HepG2 (cell line): ENCODE results near the gene LPCAT4. TPM values are rescaled to one million over a fixed set of nuclear protein-coding genes. Genes with fewer than 3 reads are reported as not detected.
"Not testable (repeated sequence)": the region's sequence is repeated elsewhere in the genome, so short reads cannot be mapped to it uniquely, and the experiment has no call there.

Experiments
- ATAC-seq: fragments of 200-7000 bp; cut with Tn5 transposase; 3 replicates; pipeline ENCODE4 v1.9.1; 2020; ENCODE audit warnings: mild to moderate bottlenecking, moderate library complexity
- BruUV-seq: library from RNA; stranded (reverse); fragments of 400-500 nt; replicated peaks from 2 replicates; lab custom pipeline; 2021; lab: Mats Ljungman, UMichigan
- CTCF ChIA-PET: fragments of 300-600 bp; formaldehyde crosslinking; extraction: SDS; loops from one replicate; lab custom pipeline; 2021; ENCODE audit warnings: low total read pairs, inconsistent platforms, low intra/inter-chr PET ratio; lab: Yijun Ruan, JAX
- POLR2A ChIA-PET: fragments of 350-600 bp; sonication (Branson Sonifier 250); formaldehyde crosslinking; loops from one replicate; lab custom pipeline; 2020; ENCODE audit warnings: antibody characterized with exemption, inconsistent platforms; lab: Yijun Ruan, JAX
- DNase-seq: peaks from one replicate; pipeline ENCODE4 v3.0.0-alpha.2; 2015; ENCODE audit warnings: low spot score
- FAIRE-seq: peaks from 3 replicates; lab custom pipeline; 2011; peaks lifted over from hg19 to GRCh38; lab: Jason Lieb, UNC
- H2AFZ ChIP-seq: one replicate; pipeline ENCODE4 v1.6.1; 2011; ENCODE audit warnings: low read length, inconsistent platforms
- H3K27ac ChIP-seq: fragments of 300-600 bp; 3 replicates; pipeline ENCODE4 v1.8.0; 2011; ENCODE audit warnings: mixed run types, mild to moderate bottlenecking, mixed read lengths, low read length, inconsistent platforms; ENCODE audit not compliant: insufficient read depth; ENCODE audit errors: extremely low read length
- H3K27me3 ChIP-seq, 2 experiments: fragments of 200-600 bp in 1 of 2; 2 replicates in 1 of 2; 3 replicates in 1 of 2; pipeline versions ENCODE4 v1.6.0 to v1.8.0; 2011; ENCODE audit warnings: low read length in 2 of 2, mild to moderate bottlenecking in 2 of 2, moderate library complexity in 2 of 2, inconsistent platforms in 1 of 2; ENCODE audit not compliant: insufficient read depth in 2 of 2, control insufficient read depth in 1 of 2
- H3K36me3 ChIP-seq, 2 experiments: fragments of 200-600 bp in 1 of 2; replicated peaks in 1 of 2; 2 replicates in 1 of 2; 3 replicates in 1 of 2; pipeline versions ENCODE4 v1.5.1 to v1.8.0; 2011; ENCODE audit warnings: low read length in 2 of 2, inconsistent platforms in 1 of 2; ENCODE audit not compliant: insufficient read depth in 2 of 2, control insufficient read depth in 1 of 2
- H3K4me1 ChIP-seq: 2 replicates; pipeline ENCODE4 v1.5.1; 2012; ENCODE audit warnings: low read length, inconsistent platforms; ENCODE audit not compliant: insufficient read depth
- H3K4me2 ChIP-seq: 2 replicates; pipeline ENCODE4 v1.6.0; 2011; ENCODE audit warnings: low read depth, low read length, inconsistent platforms
- H3K4me3 ChIP-seq, 3 experiments: fragments of 200-600 bp in 1 of 3; sonication (generic), shearing (Covaris generic) in 1 of 3; replicated peaks in 1 of 3; 2 replicates each; pipeline ENCODE4 v1.5.1; 2011 to 2016; ENCODE audit warnings: low read length in 3 of 3, inconsistent platforms in 2 of 3, low read depth in 2 of 3, mild to moderate bottlenecking in 2 of 3, control low read depth in 1 of 3, mixed read lengths in 1 of 3; ENCODE audit not compliant: insufficient read depth in 1 of 3
- H3K79me2 ChIP-seq: one replicate; pipeline ENCODE4 v1.6.1; 2011; ENCODE audit warnings: low read length, inconsistent platforms; ENCODE audit not compliant: insufficient read depth
- H3K9ac ChIP-seq: 2 replicates; pipeline ENCODE4 v1.6.0; 2011; ENCODE audit warnings: mild to moderate bottlenecking, low read depth, low read length, inconsistent platforms; ENCODE audit not compliant: insufficient read depth
- H3K9me3 ChIP-seq: 2 replicates; pipeline ENCODE4 v1.5.1; 2012; ENCODE audit warnings: mild to moderate bottlenecking, low read length
- H4K20me1 ChIP-seq: 2 replicates; pipeline ENCODE4 v1.6.0; 2011; ENCODE audit warnings: inconsistent platforms, mild to moderate bottlenecking, low read length, moderate library complexity; ENCODE audit not compliant: insufficient read depth
- CREB1 ChIP-seq, 2 experiments: fragments of 450-650 bp in 1 of 2; IDR thresholded peaks; 2 replicates each; pipeline ENCODE4 v1.6.1; 2016 to 2017; ENCODE audit warnings: control low read depth in 1 of 2, mild to moderate bottlenecking in 1 of 2, missing compliant biosample characterization in 1 of 2, missing genetic modification characterization in 1 of 2
- TIGD3 ChIP-seq: sonication (generic); formaldehyde crosslinking; IDR thresholded peaks from 2 replicates; pipeline ENCODE4 v1.5.1; 2020; ENCODE audit warnings: mild to moderate bottlenecking, missing genetic modification reagents, borderline replicate concordance
- WGBS: methylation state at CpG from one replicate; pipeline ENCODE4 v1.1.6; 2017; ENCODE audit warnings: low lambda C conversion rate; 5-methylcytosine and 5-hydroxymethylcytosine counted together
- in situ Hi-C: cut with HindIII; loops from 2 replicates; pipeline ENCODE4 v1.10.0; 2017; ENCODE audit warnings: low pct_unique_long_range_greater_than_20kb; ENCODE audit not compliant: extremely low pct_ligation_motif_present
- intact Hi-C: fragments of 100-400 bp; cut with micrococcal nuclease; formaldehyde crosslinking; loops from one replicate; pipeline ENCODE4 v1.10.0; 2022; ENCODE audit not compliant: unreplicated experiment
- polyA plus RNA-seq, 8 experiments: library from polyadenylated mRNA; depleted of rRNA in 3 of 8; stranded (reverse) in 7 of 8; unstranded in 1 of 8; fragments of >200 nt; fragmentation: Illumina TruSeq in 4 of 8; extraction: Trizol in 4 of 8; gene quantifications; 2 replicates each; pipeline versions ENCODE4 v1.2.1 to v1.2.3, GENCODE V29; 2011 to 2016; ENCODE audit warnings: low read depth in 4 of 8, missing spikeins in 1 of 8, mixed read lengths in 1 of 8; ENCODE audit not compliant: insufficient read depth in 1 of 8
- total RNA-seq, 5 experiments: library from RNA; depleted of rRNA; stranded (reverse); fragments of >200 nt; fragmentation: Illumina TruSeq; extraction: Trizol; gene quantifications; 2 replicates each; pipeline ENCODE4 v1.2.3, GENCODE V29; 2016; ENCODE audit warnings: low read depth in 1 of 5

The LPCAT4 gene
- total and polyA plus RNA-seq, 2 of the 13 experiments (the other 11 are each of a cell fraction or from before 2014, with no cell fraction given) = 8.1 to 57.1 TPM

GRCh38 chr15:34380491-34380890 is 13.5 kb upstream of the LPCAT4 start:
- H3K27me3 ChIP-seq, ATAC-seq, H3K9me3 ChIP-seq, H3K79me2 ChIP-seq, H3K36me3 ChIP-seq, H3K4me2 ChIP-seq, in situ Hi-C loops, CTCF ChIA-PET, H3K9ac ChIP-seq, H3K4me3 ChIP-seq, POLR2A ChIA-PET, DNase-seq, H3K4me1 ChIP-seq, H3K27ac ChIP-seq, FAIRE-seq, H4K20me1 ChIP-seq, H2AFZ ChIP-seq, intact Hi-C loops, BruUV-seq: not testable (repeated sequence)
- WGBS = 49% methylated on average over 4 of the region's 4 CpGs

- Histone ChIP-seq H3K9ac (no peak overlapping the region), H3K27ac (no peak overlapping the region), H3K4me2 (no peak overlapping the region), H3K79me2 (no peaks in the 10 kb centered on the region), H3K9me3 (no peaks in the 10 kb centered on the region), H3K27me3 (no peaks in the 10 kb centered on the region; a peak in 1 of 5 replicates), H3K4me1 (no peaks in the 10 kb centered on the region), H2AFZ (no peak overlapping the region), H3K4me3 (no peak overlapping the region), H4K20me1 (no peaks in the 10 kb centered on the region)
- POLR2A ChIA-PET = no interaction called here
- no peak for FAIRE-seq
- intact Hi-C loops = no loop called here
- in situ Hi-C loops = loop anchor here (10.0 kb wide), 1 partner anchor 142 kb away; no protein-coding TSS in a partner anchor
- no peak for DNase-seq
- BruUV-seq = no TSS peak
- CTCF ChIA-PET = no interaction called here
- TF ChIP-seq TIGD3 (no peak), CREB1 (IDR thresholded peaks at IDR 0.05) (0 out of 2 replicates have a peak, but pooled peaks have one; percentile 19), CREB1 (CRISPR knock-in tag; IDR thresholded peaks at IDR 0.05) (no peak)
- TF ChIP-seq, all 625 proteins: peak for 1
- H3K36me3 ChIP-seq = no peaks in the 10 kb centered on the region
- no peak for ATAC-seq
- 50% methylated on average over 2 of the region's 2 CpGs for WGBS
Measured at GRCh38 chr15:34376856-34377255, 9.9 kb upstream of the LPCAT4 start.

- H3K27ac ChIP-seq, H3K9me3 ChIP-seq, DNase-seq, H2AFZ ChIP-seq, intact Hi-C loops, H3K27me3 ChIP-seq, H4K20me1 ChIP-seq, H3K79me2 ChIP-seq, H3K9ac ChIP-seq, CTCF ChIA-PET, POLR2A ChIA-PET, H3K4me2 ChIP-seq, H3K36me3 ChIP-seq, ATAC-seq, FAIRE-seq, H3K4me3 ChIP-seq, BruUV-seq, H3K4me1 ChIP-seq: not testable (repeated sequence)
- in situ Hi-C loops = loop anchor here (10.0 kb wide), 1 partner anchor 141 kb away; no protein-coding TSS in a partner anchor
- 79% methylated on average over 2 of the region's 2 CpGs for WGBS
Measured at GRCh38 chr15:34375541-34375940, 8.5 kb upstream of the LPCAT4 start.
